ENCODE measurements around the gene STXBP5. TPM values are rescaled to one million over a fixed set of nuclear protein-coding genes. Genes with fewer than 3 reads are reported as not detected.

Gene STXBP5
- total RNA-seq, 2 donors from 2014 or later, result 25.9 to 30.3 TPM

GRCh38 chr6:147194652-147195411, 9.4 kb upstream of the STXBP5 start:
- H3K4me1 ChIP-seq, result peaks cover 12% of the 10 kb centered on the region
- no peaks in the 10 kb centered on the region for H3K9me3 ChIP-seq
- no peaks in the 10 kb centered on the region for H3K36me3 ChIP-seq (replicated peaks in 1 of 2; ENCODE audit: insufficient read depth in 1 of 2, low read depth in 2 of 2)
- H3K27ac ChIP-seq, result no peak overlapping the region
- WGBS, 2 donors, result 83 to 90% methylated on average over 6 of the region's 6 CpGs
- intact Hi-C loops (cut with DNase I), result no loop called here
- TF ChIP-seq CTCF (IDR thresholded peaks at IDR 0.05) (no peak), POLR2A (IDR thresholded peaks at IDR 0.05) (no peak)
- no peaks in the 10 kb centered on the region for H3K27me3 ChIP-seq
- DNase-seq, result no peak
- H3K4me3 ChIP-seq, result no peak overlapping the region
- no peak for ATAC-seq

GRCh38 chr6:147195510-147195909, 8.7 kb upstream of the STXBP5 start:
- ATAC-seq (no peak), DNase-seq (no peak)
- no peaks in the 10 kb centered on the region for H3K27me3 ChIP-seq
- H3K4me1 ChIP-seq, result peaks cover 12% of the 10 kb centered on the region
- H3K36me3 ChIP-seq (replicated peaks in 1 of 2; ENCODE audit: insufficient read depth in 1 of 2, low read depth in 2 of 2), result no peaks in the 10 kb centered on the region
- H3K9me3 ChIP-seq, result no peaks in the 10 kb centered on the region
- 86 to 92% methylated on average over 3 of the region's 3 CpGs for whole genome bisulfite sequencing, 2 donors
- H3K27ac ChIP-seq, result no peak overlapping the region
- H3K4me3 ChIP-seq, result no peak overlapping the region
- intact Hi-C loops (cut with DNase I), result no loop called here
- TF ChIP-seq POLR2A (IDR thresholded peaks at IDR 0.05), result no peak
- no peak for TF ChIP-seq CTCF (IDR thresholded peaks at IDR 0.05)

- WGBS, 2 donors, result 80 to 87% methylated on average over 3 of the region's 3 CpGs
- no peak overlapping the region for H3K27ac ChIP-seq
- H3K36me3 ChIP-seq (replicated peaks in 1 of 2; ENCODE audit: insufficient read depth in 1 of 2, low read depth in 2 of 2), result no peaks in the 10 kb centered on the region
- H3K9me3 ChIP-seq, result no peaks in the 10 kb centered on the region
- H3K4me3 ChIP-seq, result no peak overlapping the region
- H3K4me1 ChIP-seq, result peaks cover 12% of the 10 kb centered on the region
- intact Hi-C loops (cut with DNase I), result no loop called here
- DNase-seq (no peak), ATAC-seq (no peak)
- TF ChIP-seq CTCF (IDR thresholded peaks at IDR 0.05) (no peak), POLR2A (IDR thresholded peaks at IDR 0.05) (no peak)
- H3K27me3 ChIP-seq, result no peaks in the 10 kb centered on the region
These were observed 8.2 kb upstream of the STXBP5 start for GRCh38 chr6:147195987-147196386.

GRCh38 chr6:147200711-147201110, 3.5 kb upstream of the STXBP5 start:
- peaks cover 1% of the 10 kb centered on the region for H3K4me1 ChIP-seq
- H3K27ac ChIP-seq, result no peak overlapping the region
- no peaks in the 10 kb centered on the region for H3K9me3 ChIP-seq
- no peaks in the 10 kb centered on the region for H3K36me3 ChIP-seq (replicated peaks in 1 of 2; ENCODE audit: insufficient read depth in 1 of 2, low read depth in 2 of 2)
- H3K27me3 ChIP-seq, result no peaks in the 10 kb centered on the region
- TF ChIP-seq POLR2A (IDR thresholded peaks at IDR 0.05) (no peak), CTCF (IDR thresholded peaks at IDR 0.05) (no peak)
- ATAC-seq (no peak), DNase-seq (no peak)
- 79 to 85% methylated on average over 1 of the region's 1 CpG for WGBS, 2 donors
- intact Hi-C loops (cut with DNase I), result loop anchor here (10.0 kb wide), 1 partner anchor 346 kb away; no protein-coding TSS in a partner anchor
- no peak overlapping the region for H3K4me3 ChIP-seq

Measured in body of pancreas (tissue), 4 donors.